Neural progenitor cell (in vitro differentiated cells): Measurements from ENCODE around the gene HPCA. TPM values are rescaled to one million over a fixed set of nuclear protein-coding genes. Genes with fewer than 3 reads are reported as not detected.
A peak's percentile ranks its signal among the peaks of the same experiment; 100 is the strongest.
"Not testable (repeated sequence)": the region's sequence is repeated elsewhere in the genome, so short reads cannot be mapped to it uniquely, and the experiment has no call there.

ENCODE experiments used
- DNase-seq: peaks from one replicate; pipeline ENCODE4 v3.0.0-alpha.2; 2016; ENCODE audit warnings: low spot score
- H2AFZ ChIP-seq: fragments of 200-600 bp; sonication (generic); replicated peaks from 2 replicates; pipeline ENCODE4 v1.6.1; 2016; ENCODE audit warnings: antibody characterized with exemption
- H3F3A ChIP-seq: fragments of 200-600 bp; sonication (generic); 2 replicates; pipeline ENCODE4 v1.6.1; 2016; ENCODE audit warnings: antibody characterized with exemption, low read depth
- H3K27ac ChIP-seq: fragments of 200-600 bp; sonication (generic); 2 replicates; pipeline ENCODE4 v1.5.1; 2016; ENCODE audit warnings: mild to moderate bottlenecking
- H3K27me3 ChIP-seq: fragments of 200-600 bp; sonication (generic); 2 replicates; pipeline ENCODE4 v1.6.1; 2016; ENCODE audit warnings: mild to moderate bottlenecking, moderate library complexity
- H3K36me3 ChIP-seq: fragments of 200-600 bp; sonication (generic); 2 replicates; pipeline ENCODE4 v1.5.1; 2016
- H3K4me1 ChIP-seq: fragments of 200-600 bp; sonication (generic); 2 replicates; pipeline ENCODE4 v1.6.1; 2016; ENCODE audit warnings: mixed run types
- H3K4me2 ChIP-seq: fragments of 200-600 bp; sonication (generic); 2 replicates; pipeline ENCODE4 v1.6.1; 2016
- H3K4me3 ChIP-seq: fragments of 200-600 bp; sonication (generic); 2 replicates; pipeline ENCODE4 v1.5.1; 2016
- H3K79me2 ChIP-seq: fragments of 200-600 bp; sonication (generic); 2 replicates; pipeline ENCODE4 v1.6.1; 2016; ENCODE audit warnings: low read depth
- H3K9ac ChIP-seq: fragments of 200-600 bp; sonication (generic); 2 replicates; pipeline ENCODE4 v1.6.1; 2016
- H3K9me3 ChIP-seq: fragments of 200-600 bp; sonication (generic); 2 replicates; pipeline ENCODE4 v1.5.1; 2016; ENCODE audit warnings: low read depth
- H4K20me1 ChIP-seq: fragments of 200-600 bp; sonication (generic); 2 replicates; pipeline ENCODE4 v1.6.1; 2016; ENCODE audit warnings: low read depth
- H3K27ac Mint-ChIP-seq: 3 replicates; pipeline ENCODE4 v1.8.0; 2021; ENCODE audit warnings: mixed read lengths
- H3K27me3 Mint-ChIP-seq: 2 replicates; pipeline ENCODE4 v1.8.0; 2022; ENCODE audit warnings: low read depth, mild to moderate bottlenecking, inconsistent platforms, moderate library complexity, mixed read lengths; ENCODE audit not compliant: insufficient read depth
- H3K36me3 Mint-ChIP-seq: 3 replicates; pipeline ENCODE4 v1.8.0; 2021; ENCODE audit warnings: mixed read lengths
- H3K4me1 Mint-ChIP-seq: 3 replicates; pipeline ENCODE4 v1.8.0; 2021; ENCODE audit warnings: mixed read lengths
- H3K4me3 Mint-ChIP-seq: 3 replicates; pipeline ENCODE4 v1.8.0; 2021; ENCODE audit warnings: mild to moderate bottlenecking, moderate library complexity, mixed read lengths
- H3K9me3 Mint-ChIP-seq: 3 replicates; pipeline ENCODE4 v1.8.0; 2020; ENCODE audit warnings: mixed read lengths
- CTCF ChIP-seq: fragments of 200-600 bp; sonication (generic); IDR thresholded peaks from 2 replicates; pipeline ENCODE4 v1.5.1; 2017; ENCODE audit warnings: antibody characterized with exemption, mild to moderate bottlenecking
- EZH2 ChIP-seq: fragments of 200-600 bp; sonication (generic); IDR thresholded peaks from 2 replicates; pipeline ENCODE4 v1.6.1; 2017; ENCODE audit warnings: antibody characterized with exemption, mild to moderate bottlenecking, moderate library complexity
- EZH2phosphoT487 ChIP-seq: fragments of 200-600 bp; sonication (generic); IDR thresholded peaks from 2 replicates; pipeline ENCODE4 v1.6.1; 2017; ENCODE audit warnings: antibody characterized with exemption
- total RNA-seq: library from RNA; depleted of rRNA; stranded (reverse); fragments of >200 nt; gene quantifications from 2 replicates; pipeline ENCODE4 v1.2.3, GENCODE V29; 2015; ENCODE audit warnings: low replicate concordance

The HPCA gene
- total RNA-seq, 1 donor from 2014 or later, result not detected

- H3K27ac ChIP-seq, result no peak overlapping the region
- no peak for DNase-seq
- H4K20me1 ChIP-seq, result peaks cover 5% of the 10 kb centered on the region
- Mint-ChIP-seq H3K27ac (no peak overlapping the region), H3K4me1 (peaks cover 5% of the 10 kb centered on the region), H3K4me3 (peak overlapping the region; percentile 82), H3K27me3 (peaks cover 45% of the 10 kb centered on the region), H3K36me3 (no peaks in the 10 kb centered on the region), H3K9me3 (peaks cover 2% of the 10 kb centered on the region)
- no peak for TF ChIP-seq CTCF
- no peak for TF ChIP-seq EZH2phosphoT487
- no peak for TF ChIP-seq EZH2
- no peak overlapping the region for H3K9ac ChIP-seq
- H3K79me2 ChIP-seq, result no peaks in the 10 kb centered on the region
- no peaks in the 10 kb centered on the region for H3K36me3 ChIP-seq
- no peak overlapping the region for H3K4me3 ChIP-seq
- peaks cover 57% of the 10 kb centered on the region for H3K27me3 ChIP-seq
- H3K9me3 ChIP-seq, result no peaks in the 10 kb centered on the region
- H3K4me2 ChIP-seq, result no peak overlapping the region
- H3F3A ChIP-seq, result peaks cover 15% of the 10 kb centered on the region
- no peak overlapping the region for H2AFZ ChIP-seq
- H3K4me1 ChIP-seq, result peaks cover 7% of the 10 kb centered on the region
Observed at GRCh38 chr1:32902535-32902920, 16.2 kb downstream of the HPCA start.

GRCh38 chr1:32903991-32904785 is 17.9 kb downstream of the HPCA start:
- Histone ChIP-seq H3K4me2 (no peak overlapping the region), H2AFZ (no peak overlapping the region), H4K20me1 (peaks cover 5% of the 10 kb centered on the region), H3F3A (peaks cover 15% of the 10 kb centered on the region), H3K9ac (no peak overlapping the region), H3K27ac (no peak overlapping the region), H3K4me1 (peaks cover 9% of the 10 kb centered on the region), H3K4me3 (no peak overlapping the region), H3K36me3 (no peaks in the 10 kb centered on the region), H3K79me2 (no peaks in the 10 kb centered on the region), H3K9me3 (no peaks in the 10 kb centered on the region), H3K27me3 (peaks cover 47% of the 10 kb centered on the region)
- Mint-ChIP-seq H3K9me3 (peaks cover 2% of the 10 kb centered on the region), H3K27me3 (peaks cover 40% of the 10 kb centered on the region), H3K36me3 (no peaks in the 10 kb centered on the region), H3K4me1 (peaks cover 5% of the 10 kb centered on the region), H3K4me3 (no peak overlapping the region), H3K27ac (no peak overlapping the region)
- TF ChIP-seq CTCF (no peak), EZH2 (no peak), EZH2phosphoT487 (no peak)
- no peak for DNase-seq

DNA sequence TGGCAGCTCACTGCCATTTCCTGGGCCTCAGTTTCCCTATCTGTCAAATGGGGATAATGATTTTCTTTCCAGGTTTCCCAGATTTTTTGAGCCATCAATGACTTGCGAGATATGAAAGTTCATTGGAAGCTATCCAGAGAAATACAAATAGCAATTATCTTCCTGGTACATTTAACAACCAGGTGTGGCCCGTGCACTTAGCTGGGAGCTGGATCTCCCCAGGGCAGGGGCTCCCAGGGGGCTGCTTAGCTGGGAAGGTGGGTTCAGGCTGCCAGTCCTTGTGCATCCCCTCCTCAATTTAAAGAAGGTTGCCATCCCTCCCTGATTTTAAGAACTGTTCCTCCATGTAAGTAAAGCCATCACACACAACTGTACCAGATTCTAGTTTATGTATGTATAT is 18.5 kb downstream of the HPCA start:
- H3K9me3 ChIP-seq, result no peaks in the 10 kb centered on the region
- H3K27ac Mint-ChIP-seq, result no peak overlapping the region
- peaks cover 3% of the 10 kb centered on the region for H4K20me1 ChIP-seq
- H3K79me2 ChIP-seq, result no peaks in the 10 kb centered on the region
- peaks cover 15% of the 10 kb centered on the region for H3F3A ChIP-seq
- H3K36me3 ChIP-seq, result no peaks in the 10 kb centered on the region
- no peak overlapping the region for H3K4me3 ChIP-seq
- H3K27me3 ChIP-seq, result peaks cover 41% of the 10 kb centered on the region
- DNase-seq, result no peak
- H2AFZ ChIP-seq, result no peak overlapping the region
- no peak overlapping the region for H3K9ac ChIP-seq
- no peak overlapping the region for H3K4me2 ChIP-seq
- H3K27ac ChIP-seq, result no peak overlapping the region
- H3K4me1 ChIP-seq, result peaks cover 9% of the 10 kb centered on the region
- H3K4me3 Mint-ChIP-seq, result no peak overlapping the region
- peaks cover 34% of the 10 kb centered on the region for H3K27me3 Mint-ChIP-seq
- peaks cover 5% of the 10 kb centered on the region for H3K4me1 Mint-ChIP-seq
- H3K9me3 Mint-ChIP-seq, result peaks cover 2% of the 10 kb centered on the region
- TF ChIP-seq CTCF (no peak), EZH2 (no peak), EZH2phosphoT487 (no peak)
- H3K36me3 Mint-ChIP-seq, result no peaks in the 10 kb centered on the region

- H3K36me3 Mint-ChIP-seq, H3F3A ChIP-seq, H3K27ac Mint-ChIP-seq, H3K9me3 ChIP-seq, H2AFZ ChIP-seq, H3K4me3 Mint-ChIP-seq, H3K27ac ChIP-seq, H3K36me3 ChIP-seq, H3K4me3 ChIP-seq, H3K79me2 ChIP-seq, H3K4me2 ChIP-seq, DNase-seq, H3K4me1 ChIP-seq, H3K9me3 Mint-ChIP-seq, H3K9ac ChIP-seq, H3K4me1 Mint-ChIP-seq, H4K20me1 ChIP-seq: not testable (repeated sequence)
- peaks cover 26% of the 10 kb centered on the region for H3K27me3 Mint-ChIP-seq
- H3K27me3 ChIP-seq, result peaks cover 33% of the 10 kb centered on the region
Observed at GRCh38 chr1:32905588-32905987, 19.3 kb downstream of the HPCA start.
